Neural cell (in vitro differentiated cells): ENCODE data around the gene TRMT2A. TPM values are rescaled to one million over a fixed set of nuclear protein-coding genes. Genes with fewer than 3 reads are reported as not detected.

ENCODE experiments used
- H2AFZ ChIP-seq: fragments of 200-600, 300-800 bp; sonication (generic), shearing (Covaris generic); 2 replicates; pipeline ENCODE4 v1.6.0; 2014; ENCODE audit warnings: low read depth, mild to moderate bottlenecking, antibody characterized with exemption, low read length, moderate library complexity
- H3F3A ChIP-seq: fragments of 200-600 bp; shearing (Covaris generic); 2 replicates; pipeline ENCODE4 v1.6.1; 2016; ENCODE audit warnings: mild to moderate bottlenecking, moderate library complexity, mixed read lengths, antibody characterized with exemption, low read length; ENCODE audit not compliant: insufficient read depth, poor library complexity, severe bottlenecking
- H3K27ac ChIP-seq: fragments of 200-600, 300-800 bp; sonication (generic), shearing (Covaris generic); 2 replicates; pipeline ENCODE4 v1.5.1; 2014; ENCODE audit warnings: mild to moderate bottlenecking, low read length, moderate library complexity
- H3K27me3 ChIP-seq: fragments of 300-800, 200-600 bp; sonication (generic), shearing (Covaris generic); 2 replicates; pipeline ENCODE4 v1.6.0; 2014; ENCODE audit warnings: mild to moderate bottlenecking, low read depth, low read length, moderate library complexity; ENCODE audit not compliant: insufficient read depth
- H3K36me3 ChIP-seq: fragments of 300-800, 200-600 bp; sonication (generic), shearing (Covaris generic); 2 replicates; pipeline ENCODE4 v1.5.1; 2014; ENCODE audit warnings: mild to moderate bottlenecking, antibody characterized with exemption, low read length, moderate library complexity; ENCODE audit not compliant: insufficient read depth
- H3K4me2 ChIP-seq: fragments of 300-800, 200-600 bp; sonication (generic), shearing (Covaris generic); 2 replicates; pipeline ENCODE4 v1.6.0; 2014; ENCODE audit warnings: mild to moderate bottlenecking, low read length
- H3K4me3 ChIP-seq: fragments of 300-800, 200-600 bp; sonication (generic), shearing (Covaris generic); 2 replicates; pipeline ENCODE4 v1.5.1; 2014; ENCODE audit warnings: mild to moderate bottlenecking, low read length, moderate library complexity
- H3K79me2 ChIP-seq: fragments of 200-600 bp; shearing (Covaris generic); replicated peaks from 2 replicates; pipeline ENCODE4 v1.6.0; 2014; ENCODE audit warnings: mild to moderate bottlenecking, low read length, moderate library complexity; ENCODE audit not compliant: insufficient read depth
- H3K9ac ChIP-seq: fragments of 300-800, 200-600 bp; sonication (generic), shearing (Covaris generic); 2 replicates; pipeline ENCODE4 v1.6.1; 2016; ENCODE audit warnings: mild to moderate bottlenecking, low read length, mixed read lengths
- H3K9me2 ChIP-seq: fragments of 200-600 bp; shearing (Covaris generic); 2 replicates; pipeline ENCODE4 v1.6.1; 2016; ENCODE audit warnings: mild to moderate bottlenecking, low read length, mixed read lengths; ENCODE audit not compliant: insufficient read depth
- H3K9me3 ChIP-seq: fragments of 200-600, 300-800 bp; sonication (generic), shearing (Covaris generic); 2 replicates; pipeline ENCODE4 v1.6.1; 2016; ENCODE audit warnings: mild to moderate bottlenecking, mixed run types, low read length, moderate library complexity, mixed read lengths
- H4K20me1 ChIP-seq: fragments of 200-600 bp; shearing (Covaris generic); 2 replicates; pipeline ENCODE4 v1.6.1; 2016; ENCODE audit warnings: mild to moderate bottlenecking, mixed run types; ENCODE audit not compliant: insufficient read depth
- EP300 ChIP-seq: fragments of 450-650 bp; conservative IDR thresholded peaks from 2 replicates; pipeline ENCODE4 v1.6.1; 2014; ENCODE audit warnings: antibody characterized with exemption, mild to moderate bottlenecking, moderate library complexity; ENCODE audit not compliant: poor library complexity, severe bottlenecking
- EZH2 ChIP-seq: fragments of 200-600, 300-800 bp; shearing (Covaris generic), sonication (generic); IDR thresholded peaks from 2 replicates; pipeline ENCODE4 v1.6.1; 2014; ENCODE audit warnings: antibody characterized with exemption, low read length, borderline replicate concordance, mild to moderate bottlenecking; ENCODE audit not compliant: insufficient read depth, poor library complexity, severe bottlenecking
- MXI1 ChIP-seq: fragments of 450-650 bp; conservative IDR thresholded peaks from 2 replicates; pipeline ENCODE4 v1.6.1; 2014; ENCODE audit warnings: antibody characterized with exemption, mild to moderate bottlenecking; ENCODE audit not compliant: poor library complexity, severe bottlenecking
- POLR2AphosphoS5 ChIP-seq: IDR thresholded peaks from 2 replicates; pipeline ENCODE4 v1.6.1; 2012
- RAD21 ChIP-seq: fragments of 450-650 bp; conservative IDR thresholded peaks from 2 replicates; pipeline ENCODE4 v1.6.1; 2014; ENCODE audit warnings: antibody characterized with exemption, mild to moderate bottlenecking, moderate library complexity
- REST ChIP-seq: IDR thresholded peaks from 2 replicates; pipeline ENCODE4 v1.6.1; 2012; ENCODE audit warnings: borderline replicate concordance
- SMC3 ChIP-seq: fragments of 450-650 bp; conservative IDR thresholded peaks from 2 replicates; pipeline ENCODE4 v1.6.1; 2014; ENCODE audit warnings: antibody characterized with exemption, mild to moderate bottlenecking, moderate library complexity; ENCODE audit not compliant: poor library complexity
- TAF1 ChIP-seq: IDR thresholded peaks from 2 replicates; pipeline ENCODE4 v1.6.1; 2012; ENCODE audit warnings: low read depth
- polyA plus RNA-seq: library from polyadenylated mRNA; depleted of rRNA; stranded (reverse); fragments of >200 nt; gene quantifications from 2 replicates; pipeline ENCODE4 v1.2.3, GENCODE V29; 2014
- TF ChIP-seq, protein P1 (sequence below): fragments of 450-650 bp; IDR thresholded peaks from 2 replicates; pipeline ENCODE4 v1.5.1; 2014; ENCODE audit warnings: antibody characterized with exemption, mild to moderate bottlenecking, moderate library complexity; ENCODE audit not compliant: poor library complexity, severe bottlenecking

The TRMT2A gene
- polyA plus RNA-seq, 1 donor from 2014 or later = 96.7 TPM

GRCh38 chr22:20084547-20085413 lies 32.2 kb downstream of the TRMT2A start:
- TF ChIP-seq, protein P1, sequence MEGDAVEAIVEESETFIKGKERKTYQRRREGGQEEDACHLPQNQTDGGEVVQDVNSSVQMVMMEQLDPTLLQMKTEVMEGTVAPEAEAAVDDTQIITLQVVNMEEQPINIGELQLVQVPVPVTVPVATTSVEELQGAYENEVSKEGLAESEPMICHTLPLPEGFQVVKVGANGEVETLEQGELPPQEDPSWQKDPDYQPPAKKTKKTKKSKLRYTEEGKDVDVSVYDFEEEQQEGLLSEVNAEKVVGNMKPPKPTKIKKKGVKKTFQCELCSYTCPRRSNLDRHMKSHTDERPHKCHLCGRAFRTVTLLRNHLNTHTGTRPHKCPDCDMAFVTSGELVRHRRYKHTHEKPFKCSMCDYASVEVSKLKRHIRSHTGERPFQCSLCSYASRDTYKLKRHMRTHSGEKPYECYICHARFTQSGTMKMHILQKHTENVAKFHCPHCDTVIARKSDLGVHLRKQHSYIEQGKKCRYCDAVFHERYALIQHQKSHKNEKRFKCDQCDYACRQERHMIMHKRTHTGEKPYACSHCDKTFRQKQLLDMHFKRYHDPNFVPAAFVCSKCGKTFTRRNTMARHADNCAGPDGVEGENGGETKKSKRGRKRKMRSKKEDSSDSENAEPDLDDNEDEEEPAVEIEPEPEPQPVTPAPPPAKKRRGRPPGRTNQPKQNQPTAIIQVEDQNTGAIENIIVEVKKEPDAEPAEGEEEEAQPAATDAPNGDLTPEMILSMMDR = peak; percentile 48
- no peak for TF ChIP-seq MXI1
- peaks cover 3% of the 10 kb centered on the region for H3K36me3 ChIP-seq
- H3K9me2 ChIP-seq = no peaks in the 10 kb centered on the region
- no peaks in the 10 kb centered on the region for H3K9me3 ChIP-seq
- no peak overlapping the region for H3K4me2 ChIP-seq
- no peaks in the 10 kb centered on the region for H3K27me3 ChIP-seq
- H4K20me1 ChIP-seq = peaks cover 23% of the 10 kb centered on the region
- no peaks in the 10 kb centered on the region for H3F3A ChIP-seq
- H3K27ac ChIP-seq = no peak overlapping the region
- peak overlapping the region; percentile 23 for H3K4me3 ChIP-seq
- peaks cover 58% of the 10 kb centered on the region for H3K79me2 ChIP-seq
- H2AFZ ChIP-seq = no peak overlapping the region
- H3K9ac ChIP-seq = no peak overlapping the region

DNA sequence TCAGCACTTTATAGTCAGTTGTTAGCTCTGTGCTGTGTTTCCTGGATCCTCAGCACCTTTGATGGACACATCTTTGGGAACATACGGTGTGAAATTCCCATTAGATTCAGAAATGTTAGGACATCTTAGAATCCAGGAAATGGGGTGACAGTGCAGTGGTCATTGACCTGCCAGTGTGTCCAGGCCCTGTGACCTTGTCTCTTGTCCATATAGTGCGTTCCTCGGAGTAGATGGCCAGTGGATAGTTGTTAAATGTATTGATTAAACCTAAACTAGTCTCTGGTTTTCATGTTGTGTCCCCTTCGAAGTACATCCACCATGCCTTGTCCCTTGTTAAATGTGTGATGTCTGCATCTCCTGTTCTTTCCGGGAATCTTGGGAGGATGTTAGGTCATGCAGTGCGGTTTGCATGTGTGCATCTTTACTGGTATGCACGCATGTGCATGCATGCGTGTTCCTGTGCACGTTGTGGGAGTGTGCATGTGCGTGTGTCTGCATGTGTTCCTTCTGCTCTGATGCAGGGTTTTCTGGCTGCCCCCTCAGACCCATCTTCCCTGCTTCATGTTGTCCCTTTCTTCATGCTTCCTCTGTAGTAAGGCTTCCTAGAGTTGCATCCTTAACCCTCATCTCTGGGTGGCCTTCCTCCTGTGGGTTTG lies 33.0 kb downstream of the TRMT2A start:
- Histone ChIP-seq H4K20me1 (peaks cover 23% of the 10 kb centered on the region), H3F3A (no peaks in the 10 kb centered on the region), H3K4me3 (peak overlapping the region; percentile 23), H3K79me2 (peaks cover 58% of the 10 kb centered on the region), H3K9me2 (no peaks in the 10 kb centered on the region), H3K36me3 (peaks cover 3% of the 10 kb centered on the region), H3K9ac (no peak overlapping the region), H2AFZ (no peak overlapping the region), H3K9me3 (no peaks in the 10 kb centered on the region), H3K27me3 (no peaks in the 10 kb centered on the region), H3K27ac (no peak overlapping the region), H3K4me2 (no peak overlapping the region)
- TF ChIP-seq RAD21 = no peak
- no peak for TF ChIP-seq POLR2AphosphoS5
- no peak for TF ChIP-seq EP300
- TF ChIP-seq EZH2 = no peak
- TF ChIP-seq TAF1 = no peak
- TF ChIP-seq MXI1 = no peak
- no peak for TF ChIP-seq REST
- TF ChIP-seq SMC3 = no peak
- TF ChIP-seq, protein P1 = no peak
